ENCODE results near the gene ARNT2.

ARNT2 gene

GRCh38 chr15:80474224-80475215 lies 70.3 kb downstream of the ARNT2 start:
- H3K4me1 Mint-ChIP-seq: no peaks in the 10 kb centered on the region
- no peak for ATAC-seq (ENCODE audit: low read depth)
- H3K27ac Mint-ChIP-seq: no peak overlapping the region
- peaks cover 9% of the 10 kb centered on the region for H3K27me3 Mint-ChIP-seq
- H3K9me3 Mint-ChIP-seq: peaks cover 8% of the 10 kb centered on the region
- no peaks in the 10 kb centered on the region for H3K36me3 Mint-ChIP-seq
- no peak overlapping the region for H3K4me3 Mint-ChIP-seq
- no peak for DNase-seq (ENCODE audit: low spot score in 2 of 2)

GRCh38 chr15:80475572-80475971 lies 71.4 kb downstream of the ARNT2 start:
- Mint-ChIP-seq H3K27ac (no peak overlapping the region), H3K9me3 (peaks cover 8% of the 10 kb centered on the region), H3K4me1 (no peaks in the 10 kb centered on the region), H3K4me3 (no peak overlapping the region), H3K36me3 (no peaks in the 10 kb centered on the region), H3K27me3 (peaks cover 7% of the 10 kb centered on the region)
- no peak for ATAC-seq (ENCODE audit: low read depth)
- no peak for DNase-seq (ENCODE audit: low spot score in 2 of 2)

- no peaks in the 10 kb centered on the region for H3K4me1 Mint-ChIP-seq
- H3K9me3 Mint-ChIP-seq: peaks cover 7% of the 10 kb centered on the region
- no peaks in the 10 kb centered on the region for H3K36me3 Mint-ChIP-seq
- H3K4me3 Mint-ChIP-seq: no peak overlapping the region
- H3K27ac Mint-ChIP-seq: no peak overlapping the region
- no peak for DNase-seq (ENCODE audit: low spot score in 2 of 2)
- ATAC-seq (ENCODE audit: low read depth): no peak
- H3K27me3 Mint-ChIP-seq: peaks cover 8% of the 10 kb centered on the region
Observed at GRCh38 chr15:80476036-80476435, 71.9 kb downstream of the ARNT2 start.

- Mint-ChIP-seq H3K9me3 (peaks cover 6% of the 10 kb centered on the region), H3K27me3 (peaks cover 4% of the 10 kb centered on the region), H3K4me3 (no peak overlapping the region), H3K27ac (no peak overlapping the region), H3K4me1 (no peaks in the 10 kb centered on the region), H3K36me3 (no peaks in the 10 kb centered on the region)
- DNase-seq (ENCODE audit: low spot score in 2 of 2): no peak
- no peak for ATAC-seq (ENCODE audit: low read depth)
Observed at GRCh38 chr15:80478075-80478474, 73.9 kb downstream of the ARNT2 start.

GRCh38 chr15:80479191-80479590 lies 75.0 kb downstream of the ARNT2 start:
- ATAC-seq (ENCODE audit: low read depth): no peak
- no peaks in the 10 kb centered on the region for H3K4me1 Mint-ChIP-seq
- no peak overlapping the region for H3K27ac Mint-ChIP-seq
- H3K9me3 Mint-ChIP-seq: peaks cover 6% of the 10 kb centered on the region
- H3K36me3 Mint-ChIP-seq: no peaks in the 10 kb centered on the region
- no peak overlapping the region for H3K4me3 Mint-ChIP-seq
- no peak for DNase-seq (ENCODE audit: low spot score in 2 of 2)
- H3K27me3 Mint-ChIP-seq: peaks cover 4% of the 10 kb centered on the region

GRCh38 chr15:80480171-80480811 lies 76.1 kb downstream of the ARNT2 start:
- no peak overlapping the region for H3K27ac Mint-ChIP-seq
- DNase-seq (ENCODE audit: low spot score in 2 of 2): no peak
- H3K27me3 Mint-ChIP-seq: peaks cover 4% of the 10 kb centered on the region
- peaks cover 6% of the 10 kb centered on the region for H3K9me3 Mint-ChIP-seq
- no peaks in the 10 kb centered on the region for H3K36me3 Mint-ChIP-seq
- no peaks in the 10 kb centered on the region for H3K4me1 Mint-ChIP-seq
- no peak for ATAC-seq (ENCODE audit: low read depth)
- H3K4me3 Mint-ChIP-seq: no peak overlapping the region

GRCh38 chr15:80480909-80481308 lies 76.7 kb downstream of the ARNT2 start:
- Mint-ChIP-seq H3K27ac (no peak overlapping the region), H3K4me3 (no peak overlapping the region), H3K9me3 (peaks cover 6% of the 10 kb centered on the region), H3K36me3 (no peaks in the 10 kb centered on the region), H3K4me1 (no peaks in the 10 kb centered on the region), H3K27me3 (peaks cover 4% of the 10 kb centered on the region)
- DNase-seq (ENCODE audit: low spot score in 2 of 2) (no peak), ATAC-seq (ENCODE audit: low read depth) (no peak)

- no peak for DNase-seq (ENCODE audit: low spot score in 2 of 2)
- no peak overlapping the region for H3K4me3 Mint-ChIP-seq
- H3K9me3 Mint-ChIP-seq: no peaks in the 10 kb centered on the region
- ATAC-seq (ENCODE audit: low read depth): no peak
- peaks cover 6% of the 10 kb centered on the region for H3K27me3 Mint-ChIP-seq
- no peaks in the 10 kb centered on the region for H3K4me1 Mint-ChIP-seq
- no peaks in the 10 kb centered on the region for H3K36me3 Mint-ChIP-seq
- no peak overlapping the region for H3K27ac Mint-ChIP-seq
Observed at GRCh38 chr15:80482696-80483095, 78.5 kb downstream of the ARNT2 start.

- no peaks in the 10 kb centered on the region for H3K4me1 Mint-ChIP-seq
- H3K36me3 Mint-ChIP-seq: no peaks in the 10 kb centered on the region
- H3K27ac Mint-ChIP-seq: no peak overlapping the region
- ATAC-seq (ENCODE audit: low read depth): no peak
- no peak overlapping the region for H3K4me3 Mint-ChIP-seq
- H3K27me3 Mint-ChIP-seq: peaks cover 6% of the 10 kb centered on the region
- DNase-seq (ENCODE audit: low spot score in 2 of 2): no peak
- no peaks in the 10 kb centered on the region for H3K9me3 Mint-ChIP-seq
Observed at GRCh38 chr15:80483725-80484161, 79.6 kb downstream of the ARNT2 start.

- DNase-seq (ENCODE audit: low spot score in 2 of 2) (no peak), ATAC-seq (ENCODE audit: low read depth) (no peak)
- H3K27ac Mint-ChIP-seq: no peak overlapping the region
- peaks cover 6% of the 10 kb centered on the region for H3K27me3 Mint-ChIP-seq
- H3K4me1 Mint-ChIP-seq: no peaks in the 10 kb centered on the region
- no peaks in the 10 kb centered on the region for H3K9me3 Mint-ChIP-seq
- H3K4me3 Mint-ChIP-seq: no peak overlapping the region
- no peaks in the 10 kb centered on the region for H3K36me3 Mint-ChIP-seq
Observed at GRCh38 chr15:80484333-80484864, 80.2 kb downstream of the ARNT2 start.

- no peaks in the 10 kb centered on the region for H3K36me3 Mint-ChIP-seq
- DNase-seq (ENCODE audit: low spot score in 2 of 2) (no peak), ATAC-seq (ENCODE audit: low read depth) (no peak)
- H3K9me3 Mint-ChIP-seq: no peaks in the 10 kb centered on the region
- no peak overlapping the region for H3K4me3 Mint-ChIP-seq
- H3K27ac Mint-ChIP-seq: no peak overlapping the region
- H3K4me1 Mint-ChIP-seq: no peaks in the 10 kb centered on the region
- peaks cover 10% of the 10 kb centered on the region for H3K27me3 Mint-ChIP-seq
Observed at GRCh38 chr15:80485370-80486164, 81.4 kb downstream of the ARNT2 start.

- ATAC-seq (ENCODE audit: low read depth): no peak
- Mint-ChIP-seq H3K4me1 (peaks cover 7% of the 10 kb centered on the region), H3K9me3 (peaks cover 5% of the 10 kb centered on the region), H3K36me3 (no peaks in the 10 kb centered on the region), H3K27ac (no peak overlapping the region), H3K4me3 (no peak overlapping the region), H3K27me3 (peaks cover 16% of the 10 kb centered on the region)
- no peak for DNase-seq (ENCODE audit: low spot score in 2 of 2)
Observed at GRCh38 chr15:80487839-80488390, 83.7 kb downstream of the ARNT2 start.

GRCh38 chr15:80489030-80489594 lies 84.9 kb downstream of the ARNT2 start:
- Mint-ChIP-seq H3K4me1 (peaks cover 7% of the 10 kb centered on the region), H3K9me3 (peaks cover 5% of the 10 kb centered on the region), H3K27me3 (peaks cover 18% of the 10 kb centered on the region), H3K4me3 (no peak overlapping the region), H3K27ac (no peak overlapping the region), H3K36me3 (no peaks in the 10 kb centered on the region)
- DNase-seq (ENCODE audit: low spot score in 2 of 2) (no peak), ATAC-seq (ENCODE audit: low read depth) (no peak)
